Measurements from ENCODE around the gene LPA.

DNA sequence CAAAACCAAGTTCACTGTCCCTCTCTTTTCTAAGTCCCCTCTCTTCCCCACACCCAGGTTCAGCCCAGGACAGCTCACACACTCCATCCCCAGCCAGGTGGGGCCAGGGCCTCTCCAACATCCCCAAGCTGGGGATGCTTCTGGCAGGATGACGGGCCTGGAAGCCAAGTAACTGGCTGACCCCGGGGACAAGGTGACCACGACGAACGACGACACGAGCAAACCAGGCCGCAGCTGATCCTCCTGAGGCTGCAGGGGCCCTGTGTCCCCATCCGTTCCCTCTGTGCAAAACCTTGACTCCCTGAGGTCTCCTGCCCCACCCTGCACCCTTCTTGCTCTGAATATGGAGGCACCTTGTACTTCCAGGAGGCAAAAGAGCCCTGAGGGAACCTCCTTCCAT lies 26.4 kb upstream of the LPA start:
- TF ChIP-seq CTCF (IDR thresholded peaks at IDR 0.05): no peak
- no peak for TF ChIP-seq POLR2A (IDR thresholded peaks at IDR 0.05)

All from uterus (tissue), 2 donors.